ENCODE data around the gene TSPAN9. TPM values are rescaled to one million over a fixed set of nuclear protein-coding genes. Genes with fewer than 3 reads are reported as not detected.

TSPAN9 gene
- total and polyA plus RNA-seq, 4 donors, result 17.4 to 62.9 (median 34.2) TPM

GRCh38 chr12:3187846-3188770 is 110.9 kb downstream of the TSPAN9 start:
- H3K36me3 ChIP-seq (ENCODE audit: control insufficient read depth in 4 of 4, insufficient read depth in 3 of 4, low read depth in 1 of 4, low read length in 3 of 4), result no peaks in the 10 kb centered on the region
- peaks cover 2 to 44% (median 21%) of the 10 kb centered on the region in 4 donors for H3K4me1 ChIP-seq (ENCODE audit: control insufficient read depth in 4 of 4, insufficient read depth in 4 of 4, low read length in 3 of 4)
- H3K4me3 ChIP-seq (ENCODE audit: low read depth in 1 of 3, low read length in 3 of 3), result no peak overlapping the region
- no peaks in the 10 kb centered on the region for H3K27me3 ChIP-seq (ENCODE audit: control insufficient read depth in 4 of 4, insufficient read depth in 4 of 4, low read length in 3 of 4)
- H3K27ac ChIP-seq (ENCODE audit: low read depth in 1 of 2, low read length in 2 of 2), result no peak overlapping the region
- H3K9ac ChIP-seq (ENCODE audit: low read depth in 1 of 2, low read length in 2 of 2), result no peak overlapping the region
- 79% methylated on average over 17 of the region's 17 CpGs for WGBS
- no peak for DNase-seq (ENCODE audit: low spot score)
- no peak for TF ChIP-seq JUND (IDR thresholded peaks at IDR 0.05)
- H3K9me3 ChIP-seq (ENCODE audit: control insufficient read depth in 4 of 4, low read length in 3 of 4), result no peaks in the 10 kb centered on the region

DNA sequence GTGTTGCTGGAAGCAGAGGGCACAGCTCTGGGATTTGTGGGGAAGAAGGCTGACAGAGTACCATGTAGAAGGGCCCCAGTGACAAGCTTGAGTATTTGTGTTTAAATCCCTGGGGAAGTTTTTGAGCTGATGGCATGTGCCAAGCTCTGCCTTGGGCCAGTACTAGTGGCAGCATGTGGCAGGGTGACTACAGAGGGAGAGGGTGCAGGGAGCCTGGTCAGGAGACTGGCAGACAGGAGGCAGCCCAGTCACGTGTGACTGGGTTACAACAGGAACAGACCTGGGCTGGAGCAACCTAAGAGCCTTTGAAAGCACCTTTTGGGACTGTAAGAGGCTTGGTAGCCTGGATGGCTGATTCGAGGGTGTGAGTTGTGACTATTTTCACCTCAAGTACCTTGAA is 112.1 kb downstream of the TSPAN9 start:
- Histone ChIP-seq H3K27ac (ENCODE audit: low read depth in 1 of 2, low read length in 2 of 2) (no peak overlapping the region), H3K9ac (ENCODE audit: low read depth in 1 of 2, low read length in 2 of 2) (no peak overlapping the region), H3K36me3 (ENCODE audit: control insufficient read depth in 4 of 4, insufficient read depth in 3 of 4, low read depth in 1 of 4, low read length in 3 of 4) (no peaks in the 10 kb centered on the region), H3K4me1 (ENCODE audit: control insufficient read depth in 4 of 4, insufficient read depth in 4 of 4, low read length in 3 of 4) (peaks cover 2 to 46% (median 21%) of the 10 kb centered on the region in 4 donors), H3K9me3 (ENCODE audit: control insufficient read depth in 4 of 4, low read length in 3 of 4) (no peaks in the 10 kb centered on the region), H3K27me3 (ENCODE audit: control insufficient read depth in 4 of 4, insufficient read depth in 4 of 4, low read length in 3 of 4) (no peaks in the 10 kb centered on the region), H3K4me3 (ENCODE audit: low read depth in 1 of 3, low read length in 3 of 3) (no peak overlapping the region)
- WGBS, result 65% methylated on average over 2 of the region's 2 CpGs
- DNase-seq (ENCODE audit: low spot score), result no peak
- TF ChIP-seq, protein P1, sequence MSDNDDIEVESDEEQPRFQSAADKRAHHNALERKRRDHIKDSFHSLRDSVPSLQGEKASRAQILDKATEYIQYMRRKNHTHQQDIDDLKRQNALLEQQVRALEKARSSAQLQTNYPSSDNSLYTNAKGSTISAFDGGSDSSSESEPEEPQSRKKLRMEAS (IDR thresholded peaks at IDR 0.05), result no peak
- no peak for TF ChIP-seq EGR1 (IDR thresholded peaks at IDR 0.05; ENCODE audit: low read depth in 2 of 2)

- TF ChIP-seq RXRA (IDR thresholded peaks at IDR 0.05) (no peak), HNF4G (IDR thresholded peaks at IDR 0.05) (no peak), JUND (IDR thresholded peaks at IDR 0.05) (no peak), NR2F2 (IDR thresholded peaks at IDR 0.05) (no peak)
- peaks cover 2 to 42% (median 20%) of the 10 kb centered on the region in 4 donors for H3K4me1 ChIP-seq (ENCODE audit: control insufficient read depth in 4 of 4, insufficient read depth in 4 of 4, low read length in 3 of 4)
- 60% methylated on average over 9 of the region's 9 CpGs for WGBS
- H3K9ac ChIP-seq (ENCODE audit: low read depth in 1 of 2, low read length in 2 of 2), result no peak overlapping the region
- H3K4me3 ChIP-seq (ENCODE audit: low read depth in 1 of 3, low read length in 3 of 3), result no peak overlapping the region
- no peak for DNase-seq (ENCODE audit: low spot score)
- H3K27ac ChIP-seq (ENCODE audit: low read depth in 1 of 2, low read length in 2 of 2), result no peak overlapping the region
- H3K36me3 ChIP-seq (ENCODE audit: control insufficient read depth in 4 of 4, insufficient read depth in 3 of 4, low read depth in 1 of 4, low read length in 3 of 4), result no peaks in the 10 kb centered on the region
- no peaks in the 10 kb centered on the region for H3K27me3 ChIP-seq (ENCODE audit: control insufficient read depth in 4 of 4, insufficient read depth in 4 of 4, low read length in 3 of 4)
- H3K9me3 ChIP-seq (ENCODE audit: control insufficient read depth in 4 of 4, low read length in 3 of 4), result no peaks in the 10 kb centered on the region
These were observed 112.9 kb downstream of the TSPAN9 start for GRCh38 chr12:3190101-3190500.

DNA sequence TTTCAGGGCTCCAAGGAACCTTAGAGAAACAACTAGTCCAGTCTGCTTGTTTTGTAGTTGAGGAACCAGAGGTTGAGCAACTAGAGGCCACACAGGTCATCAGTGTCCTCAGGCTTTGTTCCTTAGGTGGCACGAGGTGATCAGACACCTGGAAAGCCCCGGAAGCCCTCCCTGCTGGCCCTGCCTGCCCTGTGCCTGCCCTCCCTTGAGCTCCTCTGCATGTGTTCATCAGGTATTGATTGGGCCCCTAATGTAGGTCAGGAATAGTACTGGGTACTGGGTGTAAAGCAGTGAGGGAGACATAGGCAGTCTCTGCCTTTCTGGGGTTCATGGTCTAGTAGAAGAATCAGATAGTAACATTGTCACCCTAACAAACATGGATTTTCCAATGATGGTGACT is 114.3 kb downstream of the TSPAN9 start:
- 45% methylated on average over 2 of the region's 2 CpGs for WGBS
- Histone ChIP-seq H3K4me1 (ENCODE audit: control insufficient read depth in 4 of 4, insufficient read depth in 4 of 4, low read length in 3 of 4) (peaks cover 2 to 42% (median 19%) of the 10 kb centered on the region in 4 donors), H3K9me3 (ENCODE audit: control insufficient read depth in 4 of 4, low read length in 3 of 4) (no peaks in the 10 kb centered on the region), H3K27ac (ENCODE audit: low read depth in 1 of 2, low read length in 2 of 2) (no peak overlapping the region), H3K27me3 (ENCODE audit: control insufficient read depth in 4 of 4, insufficient read depth in 4 of 4, low read length in 3 of 4) (no peaks in the 10 kb centered on the region), H3K36me3 (ENCODE audit: control insufficient read depth in 4 of 4, insufficient read depth in 3 of 4, low read depth in 1 of 4, low read length in 3 of 4) (no peaks in the 10 kb centered on the region), H3K4me3 (ENCODE audit: low read depth in 1 of 3, low read length in 3 of 3) (no peak overlapping the region), H3K9ac (ENCODE audit: low read depth in 1 of 2, low read length in 2 of 2) (no peak overlapping the region)
- DNase-seq (ENCODE audit: low spot score), result no peak
- TF ChIP-seq RXRA (IDR thresholded peaks at IDR 0.05), result peak in 1 of 2 donors; percentile 35
- TF ChIP-seq, protein P1 (IDR thresholded peaks at IDR 0.05), result no peak

GRCh38 chr12:3192221-3192620 is 115.0 kb downstream of the TSPAN9 start:
- Histone ChIP-seq H3K36me3 (ENCODE audit: control insufficient read depth in 4 of 4, insufficient read depth in 3 of 4, low read depth in 1 of 4, low read length in 3 of 4) (no peaks in the 10 kb centered on the region), H3K27me3 (ENCODE audit: control insufficient read depth in 4 of 4, insufficient read depth in 4 of 4, low read length in 3 of 4) (no peaks in the 10 kb centered on the region), H3K9me3 (ENCODE audit: control insufficient read depth in 4 of 4, low read length in 3 of 4) (no peaks in the 10 kb centered on the region), H3K4me3 (ENCODE audit: low read depth in 1 of 3, low read length in 3 of 3) (no peak overlapping the region), H3K4me1 (ENCODE audit: control insufficient read depth in 4 of 4, insufficient read depth in 4 of 4, low read length in 3 of 4) (peaks cover 2 to 44% (median 21%) of the 10 kb centered on the region in 4 donors), H3K9ac (ENCODE audit: low read depth in 1 of 2, low read length in 2 of 2) (no peak overlapping the region), H3K27ac (ENCODE audit: low read depth in 1 of 2, low read length in 2 of 2) (no peak overlapping the region)
- no peak for DNase-seq (ENCODE audit: low spot score)
- 93% methylated on average over 10 of the region's 10 CpGs for WGBS
- TF ChIP-seq ATF3 (IDR thresholded peaks at IDR 0.05) (no peak), CTCF (IDR thresholded peaks at IDR 0.05; ENCODE audit: low read depth, low read length, missing input control) (no peak), JUND (IDR thresholded peaks at IDR 0.05) (no peak), HNF4G (IDR thresholded peaks at IDR 0.05) (no peak), RAD21 (IDR thresholded peaks at IDR 0.05) (no peak), TAF1 (conservative IDR thresholded peaks at IDR 0.05) (no peak), HNF4A (conservative IDR thresholded peaks at IDR 0.05) (no peak), FOXA2 (IDR thresholded peaks at IDR 0.05) (no peak), YY1 (IDR thresholded peaks at IDR 0.05) (no peak), GABPA (IDR thresholded peaks at IDR 0.05 in 1 of 2, conservative IDR thresholded peaks at IDR 0.05 in 1 of 2) (no peak)

Measured in liver (tissue), 9 donors.